ENCODE results near the gene ACVR1. TPM values are rescaled to one million over a fixed set of nuclear protein-coding genes. Genes with fewer than 3 reads are reported as not detected.

Gene ACVR1
- total RNA-seq, 1 experiment from 2014 or later, result 26.4 TPM

- ChIA-PET CTCF (no interaction called here), POLR2A (no interaction called here)
- Mint-ChIP-seq H3K36me3 (ENCODE audit: insufficient read depth, unreplicated experiment) (peaks cover 35% of the 10 kb centered on the region), H3K4me1 (ENCODE audit: insufficient read depth, unreplicated experiment) (no peaks in the 10 kb centered on the region), H3K9me3 (ENCODE audit: unreplicated experiment) (peaks cover 13% of the 10 kb centered on the region), H3K27ac (ENCODE audit: low read depth, unreplicated experiment) (no peak overlapping the region), H3K27me3 (ENCODE audit: insufficient read depth, unreplicated experiment) (no peaks in the 10 kb centered on the region), H3K4me3 (ENCODE audit: unreplicated experiment) (no peak overlapping the region)
- no peak for TF ChIP-seq CTCF (IDR thresholded peaks at IDR 0.05; ENCODE audit: unreplicated experiment)
- intact Hi-C loops (cut with micrococcal nuclease), result no loop called here
- no peak for DNase-seq (ENCODE audit: unreplicated experiment)
- BruUV-seq (replicated peaks), result no TSS peak
Measured at GRCh38 chr2:157732596-157732995, 143.5 kb downstream of the ACVR1 start.

- peaks cover 25% of the 10 kb centered on the region for H3K9me3 Mint-ChIP-seq (ENCODE audit: unreplicated experiment)
- no peak overlapping the region for H3K27ac Mint-ChIP-seq (ENCODE audit: low read depth, unreplicated experiment)
- BruUV-seq (replicated peaks), result no TSS peak
- no peak overlapping the region for H3K4me3 Mint-ChIP-seq (ENCODE audit: unreplicated experiment)
- no peaks in the 10 kb centered on the region for H3K27me3 Mint-ChIP-seq (ENCODE audit: insufficient read depth, unreplicated experiment)
- H3K36me3 Mint-ChIP-seq (ENCODE audit: insufficient read depth, unreplicated experiment), result peaks cover 18% of the 10 kb centered on the region
- no peaks in the 10 kb centered on the region for H3K4me1 Mint-ChIP-seq (ENCODE audit: insufficient read depth, unreplicated experiment)
- no peak for TF ChIP-seq CTCF (IDR thresholded peaks at IDR 0.05; ENCODE audit: unreplicated experiment)
- ChIA-PET CTCF (interaction anchor here (0.6 to 0.7 kb wide), 3 partner anchors 10 to 987 kb away, joined by 3 to 4 read pairs (median 3); no protein-coding TSS in a partner anchor), POLR2A (interaction anchor here (0.6 to 2.0 kb wide), 3 partner anchors 10 to 32 kb away, joined by 3 to 6 read pairs (median 3); no protein-coding TSS in a partner anchor)
- intact Hi-C loops (cut with micrococcal nuclease), result no loop called here
- DNase-seq (ENCODE audit: unreplicated experiment), result no peak
Measured at GRCh38 chr2:157727693-157728092, 148.4 kb downstream of the ACVR1 start.

GRCh38 chr2:157726946-157727345 is 149.2 kb downstream of the ACVR1 start:
- intact Hi-C loops (cut with micrococcal nuclease), result no loop called here
- no peak for TF ChIP-seq CTCF (IDR thresholded peaks at IDR 0.05; ENCODE audit: unreplicated experiment)
- DNase-seq (ENCODE audit: unreplicated experiment), result no peak
- ChIA-PET CTCF (no interaction called here), POLR2A (interaction anchor here (2.0 kb wide), 1 partner anchor 10 kb away, joined by 6 read pairs; no protein-coding TSS in a partner anchor)
- Mint-ChIP-seq H3K27me3 (ENCODE audit: insufficient read depth, unreplicated experiment) (no peaks in the 10 kb centered on the region), H3K4me1 (ENCODE audit: insufficient read depth, unreplicated experiment) (no peaks in the 10 kb centered on the region), H3K27ac (ENCODE audit: low read depth, unreplicated experiment) (peak overlapping the region; percentile 7), H3K36me3 (ENCODE audit: insufficient read depth, unreplicated experiment) (peaks cover 17% of the 10 kb centered on the region), H3K4me3 (ENCODE audit: unreplicated experiment) (no peak overlapping the region), H3K9me3 (ENCODE audit: unreplicated experiment) (peaks cover 30% of the 10 kb centered on the region)
- no TSS peak for BruUV-seq (replicated peaks)

GRCh38 chr2:157725846-157726245 is 150.3 kb downstream of the ACVR1 start:
- Mint-ChIP-seq H3K36me3 (ENCODE audit: insufficient read depth, unreplicated experiment) (peaks cover 17% of the 10 kb centered on the region), H3K4me3 (ENCODE audit: unreplicated experiment) (no peak overlapping the region), H3K9me3 (ENCODE audit: unreplicated experiment) (peaks cover 30% of the 10 kb centered on the region), H3K27me3 (ENCODE audit: insufficient read depth, unreplicated experiment) (no peaks in the 10 kb centered on the region), H3K27ac (ENCODE audit: low read depth, unreplicated experiment) (no peak overlapping the region), H3K4me1 (ENCODE audit: insufficient read depth, unreplicated experiment) (no peaks in the 10 kb centered on the region)
- BruUV-seq (replicated peaks), result no TSS peak
- no peak for DNase-seq (ENCODE audit: unreplicated experiment)
- CTCF ChIA-PET, result no interaction called here
- POLR2A ChIA-PET, result no interaction called here
- intact Hi-C loops (cut with micrococcal nuclease), result no loop called here
- TF ChIP-seq CTCF (IDR thresholded peaks at IDR 0.05; ENCODE audit: unreplicated experiment), result no peak

All from MCF 10A (cell line).